HG03159 (cell line): Measurements from ENCODE around the gene KAZN.
"Not testable (repeated sequence)": the region's sequence is repeated elsewhere in the genome, so short reads cannot be mapped to it uniquely, and the experiment has no call there.

Source experiments
- ATAC-seq: cut with Tn5 transposase; IDR thresholded peaks from one replicate; pipeline ENCODE4 v1.9.1; 2021; ENCODE audit warnings: mild to moderate bottlenecking, moderate library complexity; ENCODE audit not compliant: unreplicated experiment

KAZN gene

DNA sequence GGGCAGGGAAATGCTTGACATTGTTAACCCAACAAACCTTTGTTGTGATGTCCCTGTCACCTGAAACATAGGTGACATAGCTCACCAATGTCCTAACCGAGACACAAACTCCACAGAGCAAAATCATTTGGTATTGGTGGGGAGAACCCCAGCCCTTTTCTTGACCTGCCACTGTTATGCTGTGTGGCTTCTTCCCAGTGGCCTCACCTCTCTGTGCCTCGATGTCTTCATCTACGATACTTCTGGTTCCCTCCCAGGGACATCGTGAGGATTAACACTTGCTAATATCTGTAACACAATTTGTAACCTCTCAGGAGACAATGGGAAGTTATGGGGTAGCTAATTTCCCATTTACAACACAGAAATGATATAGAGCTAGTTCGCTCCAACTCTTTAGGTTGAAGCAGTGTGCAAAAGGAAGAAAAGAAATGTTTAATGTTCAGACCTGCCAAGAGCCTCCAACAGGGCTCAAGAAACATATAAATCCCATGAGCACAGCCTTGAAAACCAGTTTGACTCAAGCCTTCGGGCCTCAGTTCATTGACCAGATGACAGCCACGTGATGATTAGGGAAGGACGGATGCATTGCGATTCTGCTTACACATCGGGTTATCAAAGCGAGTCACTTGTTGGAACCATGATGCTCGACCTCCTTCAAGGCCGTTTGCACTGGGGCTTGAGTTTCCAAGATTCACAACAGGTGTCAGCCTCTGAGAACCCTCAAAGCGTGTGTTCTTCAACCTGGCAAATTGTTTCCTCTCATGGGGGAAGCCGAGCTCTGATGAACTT lies 517.3 kb downstream of the KAZN start:
- ATAC-seq, result no peak

DNA sequence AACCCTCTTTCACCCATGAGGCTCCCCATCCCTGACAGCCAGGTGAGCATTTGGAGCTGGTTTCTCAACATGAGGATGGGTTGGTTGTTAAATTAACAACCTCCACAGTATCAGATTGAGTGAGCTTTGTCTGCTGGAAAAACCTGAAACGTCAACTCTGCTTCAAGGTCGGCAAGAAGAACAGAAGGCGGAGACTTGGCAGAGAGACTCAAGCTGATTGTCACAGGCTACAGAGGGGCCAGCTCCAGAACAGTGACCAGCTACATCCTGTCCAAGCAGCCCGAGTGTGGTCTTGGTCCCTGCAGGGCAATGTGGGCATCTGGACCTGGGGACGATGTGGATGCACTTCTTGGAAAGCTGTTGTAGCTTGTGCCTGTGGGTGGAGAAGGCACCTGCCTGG lies 518.5 kb downstream of the KAZN start:
- ATAC-seq, result no peak

DNA sequence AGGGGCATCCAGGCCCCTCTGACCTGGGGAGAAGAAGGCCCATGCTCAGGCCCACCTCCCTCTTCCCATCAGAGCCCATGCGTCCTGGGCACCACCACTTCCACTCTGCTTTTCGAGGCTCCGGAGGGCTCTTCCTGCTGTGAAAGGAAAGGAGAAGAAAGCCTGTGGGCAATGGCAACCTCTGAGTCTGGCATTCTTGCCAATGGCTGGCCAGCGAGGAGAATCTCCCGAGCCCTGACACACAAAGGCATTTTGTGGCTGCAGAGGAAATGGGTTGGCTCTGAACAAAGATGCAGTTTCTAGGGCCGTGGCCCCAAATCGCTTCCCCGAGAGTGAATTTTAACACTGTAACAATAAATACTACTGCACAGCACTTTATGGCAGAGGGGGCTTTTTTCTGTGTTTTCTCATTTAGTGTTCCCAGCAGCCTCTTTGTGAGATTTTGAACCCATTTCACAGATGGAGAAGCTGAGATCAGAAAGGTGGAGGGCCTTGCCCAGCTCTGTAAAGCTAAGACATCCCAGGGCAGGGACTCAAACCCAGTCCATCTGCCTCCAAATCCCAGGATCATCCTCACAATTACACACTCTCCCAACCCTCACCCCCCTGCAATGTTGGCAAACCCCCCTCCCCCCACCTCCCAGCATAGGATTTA lies 519.3 kb downstream of the KAZN start:
- ATAC-seq, result no peak

DNA sequence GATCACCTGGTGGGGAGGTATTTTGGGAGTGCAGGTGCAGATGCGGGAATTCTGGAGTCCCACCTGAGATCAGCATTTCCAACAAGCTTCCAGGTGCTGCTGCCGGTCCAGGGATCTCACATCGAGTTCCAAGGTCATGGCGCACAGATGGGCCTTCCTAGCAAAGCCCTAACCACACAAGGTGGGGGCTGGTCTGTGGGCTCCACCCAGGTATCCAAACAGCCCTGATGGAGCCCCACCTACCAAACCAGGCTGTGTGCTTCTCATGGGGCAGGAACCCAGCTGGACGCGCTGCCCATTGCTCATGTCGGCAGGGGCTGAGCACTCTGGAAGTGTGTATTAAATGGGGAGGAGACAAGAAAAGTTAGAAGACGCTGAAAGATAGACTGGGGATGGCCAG lies 520.1 kb downstream of the KAZN start:
- ATAC-seq, result no peak

DNA sequence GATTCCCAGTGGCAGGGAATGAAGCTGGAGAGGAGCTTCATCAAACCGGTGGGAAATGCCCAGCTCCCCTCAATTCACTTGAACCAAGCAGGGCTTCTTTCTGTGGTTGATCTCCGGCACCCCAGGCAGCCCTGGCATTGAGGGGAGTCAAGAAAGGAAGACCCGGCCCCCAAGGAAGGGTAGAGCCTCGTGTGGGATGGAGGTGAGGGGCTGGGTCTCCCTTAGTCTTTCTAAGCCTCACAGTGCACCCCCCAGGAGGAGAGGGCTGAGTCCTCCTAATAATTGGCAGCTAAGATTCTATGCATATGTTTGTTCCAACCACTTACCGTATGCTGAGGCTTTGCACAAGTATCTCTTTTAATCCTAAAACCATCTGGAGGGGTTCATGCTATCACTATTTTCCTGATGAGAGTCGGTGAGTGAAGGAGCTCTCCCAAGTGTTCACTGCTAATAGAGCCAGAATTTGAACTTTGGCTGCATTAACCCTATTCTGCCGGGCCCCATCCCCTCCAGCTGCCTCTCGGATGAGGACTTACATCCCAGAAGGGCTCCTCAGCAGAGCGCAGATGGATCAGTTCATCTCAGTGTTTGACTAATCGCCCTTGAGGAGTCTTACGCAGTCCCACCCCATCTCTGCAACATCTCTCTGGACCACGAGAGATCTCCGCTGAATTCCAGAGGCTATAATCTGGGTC lies 521.9 kb downstream of the KAZN start:
- ATAC-seq, result no peak

DNA sequence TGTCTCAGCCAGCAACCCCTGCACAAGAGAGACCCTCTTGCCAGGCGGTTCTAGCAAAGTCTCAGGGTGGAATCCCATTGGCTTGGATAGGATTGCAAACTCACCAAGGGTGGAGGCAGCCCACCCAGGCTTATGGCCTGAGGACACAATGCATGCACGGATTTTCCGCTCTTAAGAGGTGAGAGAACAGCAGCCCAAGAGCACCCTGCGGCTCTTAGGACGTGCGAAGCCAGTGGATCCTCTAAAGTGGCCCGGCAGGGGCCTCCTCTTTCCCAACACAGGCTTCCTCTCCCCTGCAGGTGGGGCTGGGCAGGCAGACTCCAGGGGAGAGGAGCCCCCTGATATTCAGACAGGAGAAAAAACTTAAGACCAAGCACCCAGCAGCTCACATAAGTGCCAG lies 523.8 kb downstream of the KAZN start:
- ATAC-seq, result no peak

DNA sequence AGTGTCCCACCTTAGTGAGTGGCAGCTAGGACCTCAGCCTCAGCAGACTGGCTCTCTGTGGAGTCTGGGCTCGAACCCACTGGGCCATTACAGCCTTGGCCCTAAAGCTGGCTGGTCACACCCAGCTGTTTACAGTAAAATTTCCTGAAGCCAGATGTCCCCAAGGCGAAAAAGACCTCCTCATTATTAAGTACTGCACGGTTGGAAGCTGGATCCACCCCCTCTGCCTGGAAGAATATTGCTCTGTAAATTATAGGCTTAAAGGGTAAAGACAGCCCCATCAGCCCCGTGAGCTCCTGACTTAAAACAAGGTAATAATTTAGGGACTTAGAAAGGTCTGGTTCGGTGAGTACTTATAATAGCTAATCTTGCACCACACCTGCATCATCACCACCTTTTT lies 524.8 kb downstream of the KAZN start:
- ATAC-seq, result no peak

DNA sequence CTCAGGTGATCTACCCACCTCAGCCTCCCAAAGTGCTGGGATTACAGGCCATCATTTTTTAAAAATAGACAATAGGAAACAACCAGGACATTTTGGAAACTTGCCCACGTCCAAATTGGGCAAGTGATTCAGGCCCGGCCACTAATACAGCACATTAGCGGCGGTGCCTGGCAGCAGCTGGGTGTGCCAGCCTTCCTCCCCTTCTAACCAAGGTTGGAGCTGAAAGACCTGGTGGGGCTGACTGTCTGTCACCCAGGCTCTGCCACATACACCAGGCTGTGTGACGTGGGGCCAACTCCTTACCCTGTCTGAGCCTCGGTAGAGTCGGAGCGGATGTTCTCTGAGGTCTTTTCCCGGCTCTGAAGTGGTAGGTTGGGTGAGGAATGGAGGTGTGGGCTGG lies 525.4 kb downstream of the KAZN start:
- no peak for ATAC-seq

DNA sequence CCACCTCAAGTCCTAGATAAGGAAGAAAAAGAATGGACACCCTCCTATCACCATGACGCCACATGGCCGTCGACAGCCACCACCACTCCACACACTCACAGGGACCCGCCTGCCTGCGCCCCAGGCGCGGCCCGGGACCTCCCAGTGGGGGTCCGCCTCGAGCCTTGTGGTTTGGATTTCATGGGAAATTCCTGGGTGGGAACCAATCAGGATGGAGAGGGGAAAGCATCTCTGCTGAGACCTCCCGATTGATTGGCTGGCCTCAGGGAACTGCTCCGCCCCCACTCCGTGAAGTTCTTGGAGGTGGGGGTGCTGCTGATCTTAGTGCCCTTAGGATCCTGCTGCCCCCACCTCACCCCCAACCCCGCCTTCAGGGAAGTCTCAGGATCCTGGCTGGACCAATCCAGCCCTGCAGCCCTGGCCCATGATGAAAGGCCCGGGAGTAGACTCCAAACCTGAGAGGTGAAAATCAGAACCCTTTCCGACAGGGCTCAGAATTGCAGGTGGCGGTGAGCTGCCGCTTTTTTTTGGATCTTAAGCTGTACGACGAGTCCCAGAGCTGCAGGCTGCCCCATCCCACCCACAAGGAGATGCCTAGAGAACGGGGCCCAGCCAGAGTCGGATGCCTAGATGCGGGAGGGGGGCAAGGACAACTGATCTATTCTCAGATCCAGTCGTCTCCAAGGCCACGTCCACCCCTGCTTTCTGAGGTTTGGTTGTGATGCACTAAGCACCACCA lies 526.0 kb downstream of the KAZN start:
- no peak for ATAC-seq

DNA sequence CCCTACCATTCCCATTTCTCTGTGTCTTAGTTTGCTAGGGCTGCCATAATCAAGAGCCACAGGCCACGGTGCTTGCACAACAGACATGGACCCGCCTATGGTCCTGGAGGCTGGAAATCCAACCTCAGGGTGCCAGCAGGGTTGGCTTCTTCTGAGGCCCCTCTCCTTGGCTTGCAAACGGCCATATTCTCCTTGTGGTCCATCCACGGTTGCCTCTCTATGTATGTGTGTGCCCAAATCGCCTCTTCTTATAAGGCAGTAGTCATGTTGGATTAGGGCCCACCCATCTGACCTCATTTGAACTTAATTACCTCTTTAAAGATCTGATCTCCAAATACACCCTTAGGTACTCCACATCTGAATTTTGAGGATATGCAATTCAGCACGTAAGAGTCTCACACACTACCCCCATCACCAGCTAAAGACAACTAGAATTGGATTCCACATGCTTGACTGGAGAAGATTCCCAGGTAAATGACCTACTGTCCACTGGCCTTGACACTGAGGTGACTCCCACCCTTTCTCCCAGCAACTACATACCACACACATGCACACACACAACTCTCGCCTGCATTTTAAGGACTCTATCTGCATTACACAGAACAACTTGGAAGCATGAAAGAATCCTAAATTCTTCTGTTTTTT lies 526.7 kb downstream of the KAZN start:
- ATAC-seq, result no peak

DNA sequence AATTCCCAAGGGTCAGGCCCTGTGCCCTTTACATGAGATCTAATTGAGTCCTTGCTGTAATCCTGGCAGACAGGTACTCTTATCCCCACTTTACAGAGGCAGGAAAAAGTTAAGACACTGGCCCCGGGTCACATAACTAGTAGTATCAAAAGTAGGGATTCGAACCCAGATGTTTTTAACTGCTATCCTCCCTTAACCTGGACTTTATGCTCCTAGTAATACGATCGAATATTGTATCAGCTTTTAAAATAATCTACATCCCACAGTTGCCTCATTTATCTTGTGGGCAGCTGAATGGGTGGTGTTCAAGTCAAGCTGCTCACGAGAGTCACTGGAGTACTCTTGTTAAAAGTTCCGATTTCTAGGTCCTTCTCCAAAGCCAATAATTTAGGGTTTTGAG lies 529.6 kb downstream of the KAZN start:
- no peak for ATAC-seq

DNA sequence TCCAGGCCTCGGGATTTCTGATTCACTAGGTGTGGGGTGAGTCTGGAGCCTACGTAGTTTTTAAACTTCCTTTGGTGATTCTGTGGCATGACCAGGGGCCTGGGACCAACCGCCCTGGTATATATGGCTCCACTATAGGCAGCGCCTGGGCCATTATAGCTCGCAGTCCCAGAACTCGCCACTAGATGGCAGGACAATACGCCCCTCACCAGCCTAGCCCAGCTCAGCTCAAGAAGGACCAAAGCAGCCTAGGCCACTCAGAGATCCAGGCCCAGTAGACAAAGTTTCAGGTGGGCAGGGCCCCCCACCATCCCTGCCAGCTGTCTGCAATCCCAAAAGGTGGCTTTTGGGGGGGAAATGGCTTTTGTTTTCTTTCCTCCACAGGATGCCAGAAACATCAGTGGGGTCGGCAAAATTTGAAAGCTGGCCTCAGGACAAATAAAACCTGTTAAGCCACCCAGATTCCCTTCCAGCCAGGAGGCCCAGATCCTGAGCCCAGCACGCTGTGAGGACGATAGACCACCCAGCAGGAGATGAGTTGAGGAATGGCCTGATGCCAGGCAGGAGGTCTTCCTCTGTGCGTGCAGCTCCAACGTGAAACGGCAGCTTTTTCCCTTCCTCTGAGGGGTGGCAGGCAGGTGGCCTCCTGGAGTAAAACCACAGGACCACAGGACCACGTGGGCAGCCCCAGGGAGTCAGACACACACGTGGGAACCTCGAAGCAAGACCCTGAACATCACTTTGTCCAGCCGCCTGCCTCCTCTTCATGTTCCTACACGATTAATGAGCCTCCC lies 530.2 kb downstream of the KAZN start:
- ATAC-seq, result no peak

DNA sequence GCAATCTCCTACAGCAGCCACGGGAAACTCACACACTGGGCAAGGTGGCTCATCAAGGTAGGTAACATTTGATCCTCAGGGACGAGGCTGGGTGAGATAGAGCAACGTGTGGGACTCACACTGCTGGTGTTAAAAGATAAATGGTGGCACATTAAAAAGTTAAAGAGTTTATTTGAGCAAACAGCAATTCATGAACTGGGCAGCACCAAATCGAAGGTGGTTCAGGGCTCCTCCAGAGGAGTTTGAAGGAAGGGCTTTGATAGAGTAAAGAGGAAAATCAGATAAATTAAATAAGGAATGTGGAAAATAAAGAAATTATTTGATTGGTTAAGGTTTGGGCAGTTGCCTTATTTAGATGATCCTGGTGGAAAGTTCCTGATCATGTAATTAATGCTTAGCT lies 531.5 kb downstream of the KAZN start:
- ATAC-seq, result no peak

DNA sequence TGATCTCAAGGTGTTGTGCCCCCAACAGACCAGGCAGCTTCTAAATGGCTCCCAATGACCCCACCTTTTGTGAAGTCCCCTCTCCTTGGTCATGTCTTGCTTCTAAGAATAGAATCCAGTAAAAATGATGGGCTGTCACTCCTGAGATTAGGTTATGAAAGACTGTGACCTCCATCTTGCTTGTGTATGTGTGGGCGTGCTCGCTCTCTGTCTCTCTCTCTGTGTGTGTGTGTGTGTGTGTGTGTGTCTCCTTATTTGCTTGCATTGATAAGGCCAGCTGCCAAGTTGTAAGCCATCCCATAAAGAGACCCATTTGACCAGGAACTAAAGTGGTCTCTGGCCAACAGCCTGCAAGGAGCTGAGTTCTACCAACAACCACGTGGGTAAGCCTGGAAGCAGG lies 532.1 kb downstream of the KAZN start:
- ATAC-seq, result no peak

DNA sequence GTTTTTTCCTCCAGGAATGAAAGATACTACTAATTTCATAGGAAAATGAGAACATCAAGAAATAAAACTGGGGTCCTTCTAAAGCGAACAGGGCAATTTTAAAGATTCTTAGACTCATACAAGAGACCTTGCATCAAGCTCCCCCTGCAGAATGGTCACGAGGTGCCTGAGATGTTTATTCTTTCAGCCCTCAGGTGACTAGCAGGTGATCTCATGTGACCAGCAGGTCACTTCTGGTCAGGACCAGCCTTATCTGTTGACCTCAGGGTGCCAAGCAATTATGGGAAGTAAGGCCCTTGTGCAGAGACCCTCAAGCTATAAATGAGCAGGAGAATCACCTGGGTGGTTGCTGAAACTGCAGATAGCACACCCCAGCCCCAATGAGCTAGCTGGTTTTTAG lies 534.5 kb downstream of the KAZN start:
- no peak for ATAC-seq

DNA sequence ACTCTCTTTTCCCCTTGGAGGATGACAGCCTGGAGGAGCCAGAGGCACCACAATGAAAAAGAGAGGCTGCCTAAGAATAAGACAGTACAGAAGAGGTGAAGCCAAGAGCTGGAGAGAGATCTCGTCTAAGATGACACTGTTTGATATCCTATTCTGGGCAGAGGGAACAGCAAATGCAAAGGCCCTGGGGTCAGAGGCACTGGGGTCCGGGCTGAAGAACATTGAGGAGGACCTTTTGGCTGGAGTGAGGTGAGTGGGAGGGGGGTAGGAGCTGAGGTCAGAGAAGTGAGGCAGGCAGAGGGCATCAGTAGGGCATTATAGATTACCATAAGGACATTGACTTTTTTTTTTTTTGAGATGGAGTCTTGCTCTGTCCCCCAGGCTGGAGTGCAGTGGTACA lies 535.8 kb downstream of the KAZN start:
- ATAC-seq, result no peak

DNA sequence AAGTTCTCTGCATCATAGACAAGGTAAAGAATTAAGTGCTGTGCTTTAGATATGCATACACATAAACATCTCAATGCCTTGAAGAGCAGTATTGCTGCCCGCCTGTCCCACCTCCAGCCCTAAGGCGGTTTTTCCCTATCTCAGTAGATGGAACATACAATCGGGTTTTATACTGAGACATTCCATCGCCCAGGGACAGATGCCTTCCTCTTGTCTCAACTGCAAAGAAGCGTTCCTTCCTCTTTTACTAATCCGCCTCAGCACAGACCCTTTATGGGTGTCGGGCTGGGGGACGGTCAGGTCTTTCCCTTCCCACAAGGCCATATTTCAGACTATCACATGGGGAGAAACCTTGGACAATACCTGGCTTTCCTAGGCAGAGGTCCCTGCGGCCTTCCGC lies 537.1 kb downstream of the KAZN start:
- ATAC-seq, result not testable (repeated sequence)

DNA sequence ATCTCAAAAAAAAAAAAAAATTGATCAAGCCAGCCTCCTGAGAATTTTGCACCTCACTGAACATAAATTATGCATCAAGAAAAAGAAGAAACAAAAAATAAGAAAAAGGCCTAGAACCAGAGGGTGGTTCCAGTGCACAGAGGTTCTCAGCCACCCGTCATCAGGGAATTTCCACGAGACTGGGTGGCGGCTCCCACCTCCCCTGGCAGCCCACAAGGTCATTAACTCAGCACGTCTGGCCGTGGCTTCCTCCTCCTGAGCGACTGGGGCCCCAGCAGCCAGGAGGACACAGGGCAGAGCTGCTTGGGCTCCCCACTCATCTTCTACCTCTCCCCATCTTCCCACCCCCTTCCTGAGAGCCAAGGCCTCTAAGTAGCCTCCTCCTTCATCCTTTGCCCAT lies 539.3 kb downstream of the KAZN start:
- ATAC-seq, result no peak

DNA sequence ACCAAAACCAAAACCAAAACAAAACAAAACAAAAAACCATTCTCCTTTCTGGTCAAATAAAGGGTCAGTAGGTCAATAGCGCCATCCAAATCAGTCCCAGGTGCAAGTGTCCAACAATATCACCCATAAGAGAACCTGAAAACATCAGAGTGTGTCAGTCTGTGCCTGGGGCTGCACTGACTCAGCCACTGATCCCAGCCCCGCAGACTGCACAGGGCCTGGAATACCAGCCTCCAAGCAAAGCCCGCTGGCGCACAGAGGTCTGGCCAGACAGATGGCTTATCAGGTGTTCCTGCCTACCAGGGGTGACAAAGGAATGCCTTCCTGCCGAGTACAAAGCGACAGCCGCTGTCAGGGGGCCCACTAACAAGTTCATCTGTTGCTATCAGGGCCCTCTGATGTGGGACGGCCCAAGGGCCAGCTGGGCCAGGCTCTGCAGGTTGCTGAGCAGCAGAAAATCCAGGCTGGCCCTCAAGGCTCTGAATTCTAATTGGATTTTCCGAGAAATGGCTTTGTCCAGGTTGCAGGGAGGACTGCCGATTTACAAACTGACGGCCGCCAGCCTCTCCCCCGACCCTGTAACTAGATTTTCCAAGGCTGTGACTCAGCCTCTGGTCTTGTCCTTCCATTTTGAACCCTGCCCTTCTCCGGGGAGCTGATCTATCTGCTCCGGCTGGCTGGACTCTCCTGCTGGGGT lies 541.3 kb downstream of the KAZN start:
- ATAC-seq, result no peak
